GM19455 (cell line): Measurements from ENCODE around the gene ANKS3.

Experiments
- ATAC-seq: cut with Tn5 transposase; IDR thresholded peaks from one replicate; pipeline ENCODE4 v1.9.1; 2021; ENCODE audit not compliant: unreplicated experiment

ANKS3 gene

GRCh38 chr16:4673387-4674046 is 60.6 kb downstream of the ANKS3 start:
- no peak for ATAC-seq

- ATAC-seq: no peak
Measured at GRCh38 chr16:4668313-4668960, 65.6 kb downstream of the ANKS3 start.

GRCh38 chr16:4667203-4667963 is 66.7 kb downstream of the ANKS3 start:
- ATAC-seq: no peak

GRCh38 chr16:4666537-4667202 is 67.4 kb downstream of the ANKS3 start:
- no peak for ATAC-seq

- no peak for ATAC-seq
Measured at GRCh38 chr16:4664538-4665418, 69.3 kb downstream of the ANKS3 start.

GRCh38 chr16:4663777-4664465 is 70.2 kb downstream of the ANKS3 start:
- ATAC-seq: no peak

- no peak for ATAC-seq
Measured at GRCh38 chr16:4663465-4663776, 70.7 kb downstream of the ANKS3 start.

GRCh38 chr16:4661661-4662060 is 72.4 kb downstream of the ANKS3 start:
- no peak for ATAC-seq

- ATAC-seq: no peak
Measured at GRCh38 chr16:4660454-4661007, 73.5 kb downstream of the ANKS3 start.

GRCh38 chr16:4659363-4660353 is 74.4 kb downstream of the ANKS3 start:
- no peak for ATAC-seq

- ATAC-seq: no peak
Measured at GRCh38 chr16:4656695-4657686, 77.1 kb downstream of the ANKS3 start.

GRCh38 chr16:4656221-4656620 is 77.8 kb downstream of the ANKS3 start:
- ATAC-seq: no peak

GRCh38 chr16:4655801-4656200 is 78.3 kb downstream of the ANKS3 start:
- ATAC-seq: no peak

GRCh38 chr16:4654964-4655590 is 79.0 kb downstream of the ANKS3 start:
- no peak for ATAC-seq

GRCh38 chr16:4654011-4654963 is 79.8 kb downstream of the ANKS3 start:
- no peak for ATAC-seq

GRCh38 chr16:4652561-4652960 is 81.5 kb downstream of the ANKS3 start:
- no peak for ATAC-seq
